Naive thymus-derived CD4-positive, alpha-beta T cell (primary cell): ENCODE data around the gene RP2. TPM values are rescaled to one million over a fixed set of nuclear protein-coding genes. Genes with fewer than 3 reads are reported as not detected.

Source experiments
- ATAC-seq: fragments of 150-1000 bp; cut with Tn5 transposase; 2 replicates; pipeline ENCODE4 v1.10.0; 2021; ENCODE audit warnings: mild to moderate bottlenecking, moderate library complexity
- CTCF ChIA-PET: fragments of 350-600 bp; sonication (Branson Sonifier 250); formaldehyde crosslinking; loops from one replicate; lab custom pipeline; 2021; ENCODE audit warnings: antibody characterized with exemption; lab: Charles Lee
- POLR2A ChIA-PET: fragments of 350-600 bp; sonication (Branson Sonifier 250); formaldehyde crosslinking; loops from one replicate; lab custom pipeline; 2021; ENCODE audit warnings: antibody characterized with exemption, inconsistent platforms; lab: Charles Lee
- DNase-seq, 9 donors: peaks; one replicate each; pipeline versions ENCODE4 v3.0.0 to v3.0.0-alpha.2; 2020 to 2022; ENCODE audit warnings: mixed read lengths in 1 of 9
- H3K27ac ChIP-seq: one replicate; pipeline ENCODE4 v1.7.0; 2013; ENCODE audit warnings: mild to moderate bottlenecking, low read depth, low read length, moderate library complexity
- H3K27me3 ChIP-seq, 2 donors: one replicate each; pipeline ENCODE4 v1.7.0; 2013; ENCODE audit warnings: low read length in 2 of 2, mild to moderate bottlenecking in 2 of 2, moderate library complexity in 2 of 2; ENCODE audit not compliant: control insufficient read depth in 2 of 2, insufficient read depth in 2 of 2
- H3K36me3 ChIP-seq, 3 experiments: 1 replicate in 2 of 3; 2 replicates in 1 of 3; pipeline ENCODE4 v1.7.0; 2013; ENCODE audit warnings: low read length in 3 of 3, mild to moderate bottlenecking in 3 of 3, moderate library complexity in 1 of 3; ENCODE audit not compliant: insufficient read depth in 3 of 3, control insufficient read depth in 2 of 3
- H3K4me1 ChIP-seq, 2 donors: one replicate each; pipeline ENCODE4 v1.7.0; 2013; ENCODE audit warnings: low read length in 2 of 2, mild to moderate bottlenecking in 2 of 2, moderate library complexity in 1 of 2; ENCODE audit not compliant: control insufficient read depth in 2 of 2, insufficient read depth in 2 of 2
- H3K4me3 ChIP-seq: 2 replicates; pipeline ENCODE4 v1.7.0; 2013; ENCODE audit warnings: mild to moderate bottlenecking, low read length
- H3K9me3 ChIP-seq, 3 experiments: 1 replicate in 2 of 3; 2 replicates in 1 of 3; pipeline ENCODE4 v1.7.0; 2013; ENCODE audit warnings: low read length in 3 of 3; ENCODE audit not compliant: control insufficient read depth in 2 of 3
- H3K27ac Mint-ChIP-seq, 9 donors: one replicate each; pipeline ENCODE4 v1.8.0; 2020 to 2022; ENCODE audit warnings: mixed read lengths in 9 of 9, mild to moderate bottlenecking in 8 of 9, moderate library complexity in 5 of 9, inconsistent platforms in 2 of 9
- H3K27me3 Mint-ChIP-seq, 5 donors: one replicate each; pipeline ENCODE4 v1.8.0; 2021 to 2022; ENCODE audit warnings: mixed read lengths in 5 of 5, mild to moderate bottlenecking in 1 of 5
- H3K36me3 Mint-ChIP-seq, 5 donors: one replicate each; pipeline ENCODE4 v1.8.0; 2020 to 2022; ENCODE audit warnings: mixed read lengths in 5 of 5, mild to moderate bottlenecking in 3 of 5, inconsistent platforms in 1 of 5
- H3K4me1 Mint-ChIP-seq, 7 donors: one replicate each; pipeline ENCODE4 v1.8.0; 2020 to 2022; ENCODE audit warnings: mixed read lengths in 7 of 7, mild to moderate bottlenecking in 3 of 7, inconsistent platforms in 1 of 7
- H3K4me3 Mint-ChIP-seq, 10 donors: one replicate each; pipeline ENCODE4 v1.8.0; 2020 to 2022; ENCODE audit warnings: mild to moderate bottlenecking in 10 of 10, mixed read lengths in 10 of 10, moderate library complexity in 6 of 10, inconsistent platforms in 2 of 10
- H3K9me3 Mint-ChIP-seq, 11 donors: one replicate each; pipeline ENCODE4 v1.8.0; 2020 to 2022; ENCODE audit warnings: mixed read lengths in 11 of 11, mild to moderate bottlenecking in 4 of 11, inconsistent platforms in 1 of 11, moderate library complexity in 1 of 11
- intact Hi-C, 2 donors: fragments of 100-400 bp; cut with micrococcal nuclease; formaldehyde crosslinking; loops; one replicate each; pipeline ENCODE4 v1.15.1; 2023
- polyA plus RNA-seq, 2 donors: library from polyadenylated mRNA; unstranded; fragments of 300-500 nt; fragmentation: Illumina TruSeq; gene quantifications; one replicate each; pipeline ENCODE4 v1.2.3, GENCODE V29; 2021
- total RNA-seq, 6 experiments: library from RNA in 5 of 6; stranded (reverse) in 5 of 6; gene quantifications; 1 replicate in 5 of 6; 2 replicates in 1 of 6; pipeline ENCODE4 v1.2.3 and lab custom pipeline; 2021 to 2026

The RP2 gene
- total and polyA plus RNA-seq, 7 experiments from 2014 or later = 3.2 to 14.5 (median 6.2) TPM

- no peak overlapping the region for H3K27ac ChIP-seq
- H3K4me1 Mint-ChIP-seq = peaks cover 0 to 19% (median 6%) of the 10 kb centered on the region in 7 donors
- no peaks in the 10 kb centered on the region for H3K36me3 ChIP-seq
- H3K36me3 Mint-ChIP-seq = no peaks in the 10 kb centered on the region
- ATAC-seq (peak; percentile 76), DNase-seq (peak; percentile 25 to 67 (median 52))
- no peaks in the 10 kb centered on the region for H3K9me3 ChIP-seq
- peaks cover 0 to 4% (median 0%) of the 10 kb centered on the region in 11 donors for H3K9me3 Mint-ChIP-seq
- no peak overlapping the region for H3K4me3 ChIP-seq
- intact Hi-C loops = loop anchor here (1.0 to 10.0 kb wide), 4 partner anchors 37 to 414 kb away; partner anchors contain the start of gene SLC9A7 (in 2 of the 2)
- POLR2A ChIA-PET = interaction anchor here (0.6 kb wide), 1 partner anchor 33 kb away, joined by 3 read pairs; no protein-coding TSS in a partner anchor
- no peaks in the 10 kb centered on the region for H3K4me1 ChIP-seq
- H3K4me3 Mint-ChIP-seq = no peak overlapping the region
- no peak overlapping the region for H3K27ac Mint-ChIP-seq
- CTCF ChIA-PET = interaction anchor here (0.9 to 1.4 kb wide), 4 partner anchors 27 to 39 kb away, joined by 3 to 7 read pairs (median 4); no protein-coding TSS in a partner anchor
- H3K27me3 ChIP-seq = no peaks in the 10 kb centered on the region
- peaks cover 0 to 6% (median 0%) of the 10 kb centered on the region in 5 donors for H3K27me3 Mint-ChIP-seq
Measured at GRCh38 chrX:46796574-46797191, 40.2 kb upstream of the RP2 start.

DNA sequence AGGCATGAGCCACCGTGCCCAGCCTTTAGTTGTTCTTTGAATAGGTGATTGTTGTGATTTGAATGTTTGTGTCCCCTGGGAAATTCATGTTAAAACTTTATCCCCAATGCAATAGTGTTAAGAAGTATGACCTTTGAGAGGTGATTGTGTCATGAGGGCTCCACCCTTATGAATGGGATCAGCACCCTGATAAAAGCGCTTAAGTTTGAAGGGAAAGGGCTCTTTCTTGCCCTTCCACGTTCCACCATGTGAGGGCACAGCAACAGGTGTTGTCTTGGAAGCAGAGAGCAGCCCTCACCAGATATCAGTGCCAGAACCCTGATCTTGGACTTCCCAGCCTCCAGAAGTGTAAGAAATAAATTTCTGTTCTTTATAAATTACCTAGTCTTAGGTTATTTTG is 33.7 kb upstream of the RP2 start:
- ChIA-PET POLR2A (no interaction called here), CTCF (no interaction called here)
- H3K4me1 Mint-ChIP-seq = no peaks in the 10 kb centered on the region
- ATAC-seq (no peak), DNase-seq (no peak)
- no peak overlapping the region for H3K27ac Mint-ChIP-seq
- H3K4me3 ChIP-seq = no peak overlapping the region
- H3K9me3 Mint-ChIP-seq = peaks cover 0 to 4% (median 0%) of the 10 kb centered on the region in 11 donors
- peaks cover 0 to 12% (median 0%) of the 10 kb centered on the region in 5 donors for H3K27me3 Mint-ChIP-seq
- no peaks in the 10 kb centered on the region for H3K27me3 ChIP-seq
- intact Hi-C loops = no loop called here
- H3K4me3 Mint-ChIP-seq = no peak overlapping the region
- H3K4me1 ChIP-seq = no peaks in the 10 kb centered on the region
- H3K9me3 ChIP-seq = no peaks in the 10 kb centered on the region
- H3K36me3 ChIP-seq = no peaks in the 10 kb centered on the region
- no peak overlapping the region for H3K27ac ChIP-seq
- no peaks in the 10 kb centered on the region for H3K36me3 Mint-ChIP-seq

- POLR2A ChIA-PET = no interaction called here
Measured at GRCh38 chrX:46805270-46805669, 31.6 kb upstream of the RP2 start.

DNA sequence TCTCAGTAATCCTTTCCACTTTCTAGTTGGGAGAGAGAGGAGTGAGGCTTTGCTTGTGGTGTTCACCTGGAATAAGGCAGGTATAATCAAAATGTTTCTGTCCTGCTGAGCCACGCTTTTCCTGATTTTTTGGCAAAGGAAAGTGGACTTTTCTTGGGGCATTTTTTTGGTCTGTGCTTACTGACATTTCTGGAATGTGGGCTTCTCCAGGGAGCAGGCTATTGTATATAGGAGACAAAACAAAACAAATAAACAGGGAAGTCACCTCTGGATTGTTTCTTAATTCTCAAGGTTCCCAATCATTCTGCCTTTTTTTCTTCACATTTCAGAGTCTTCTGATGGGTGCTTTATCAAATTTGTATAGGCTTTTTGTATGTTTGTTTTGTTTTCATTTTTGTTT is 25.7 kb upstream of the RP2 start:
- Histone ChIP-seq H3K36me3 (no peaks in the 10 kb centered on the region), H3K9me3 (no peaks in the 10 kb centered on the region), H3K27ac (no peak overlapping the region), H3K4me3 (no peak overlapping the region), H3K27me3 (no peaks in the 10 kb centered on the region), H3K4me1 (no peaks in the 10 kb centered on the region)
- Mint-ChIP-seq H3K36me3 (no peaks in the 10 kb centered on the region), H3K27me3 (peaks cover 0 to 20% (median 0%) of the 10 kb centered on the region in 5 donors), H3K9me3 (peaks cover 0 to 7% (median 0%) of the 10 kb centered on the region in 11 donors), H3K4me3 (no peak overlapping the region), H3K4me1 (no peaks in the 10 kb centered on the region), H3K27ac (no peak overlapping the region)
- intact Hi-C loops = no loop called here
- CTCF ChIA-PET = no interaction called here
- DNase-seq (no peak), ATAC-seq (no peak)
- POLR2A ChIA-PET = no interaction called here

More at GRCh38 chrX:46805270-46805669, 31.6 kb upstream of the RP2 start:
- CTCF ChIA-PET = no interaction called here
- Histone ChIP-seq H3K27me3 (no peaks in the 10 kb centered on the region), H3K36me3 (no peaks in the 10 kb centered on the region), H3K4me1 (no peaks in the 10 kb centered on the region), H3K9me3 (no peaks in the 10 kb centered on the region), H3K27ac (no peak overlapping the region), H3K4me3 (no peak overlapping the region)
- no peak for ATAC-seq
- Mint-ChIP-seq H3K4me1 (no peaks in the 10 kb centered on the region), H3K9me3 (peaks cover 0 to 6% (median 0%) of the 10 kb centered on the region in 11 donors), H3K27me3 (peaks cover 0 to 19% (median 0%) of the 10 kb centered on the region in 5 donors), H3K4me3 (no peak overlapping the region), H3K36me3 (no peaks in the 10 kb centered on the region), H3K27ac (no peak overlapping the region)
- intact Hi-C loops = no loop called here
- no peak for DNase-seq

DNA sequence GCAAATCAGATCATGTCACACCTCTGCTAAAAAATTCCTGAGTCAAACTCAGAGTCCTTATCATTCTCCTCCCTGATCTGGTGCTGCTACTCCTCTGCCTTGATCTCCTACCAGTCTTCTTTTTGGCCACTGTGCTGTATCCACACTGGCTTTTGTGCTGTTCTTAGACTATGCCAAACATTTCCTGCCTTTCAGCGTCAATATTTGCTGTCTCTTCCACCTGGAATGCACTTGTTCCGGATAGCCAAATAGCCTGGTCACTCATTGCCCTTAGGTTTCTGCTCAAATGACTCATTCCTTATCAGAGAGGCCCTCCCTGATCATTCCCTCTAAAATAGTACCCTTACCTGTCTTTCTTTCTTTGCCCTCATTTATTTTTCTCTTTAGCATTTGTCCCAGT is 24.4 kb upstream of the RP2 start:
- CTCF ChIA-PET = no interaction called here

DNA sequence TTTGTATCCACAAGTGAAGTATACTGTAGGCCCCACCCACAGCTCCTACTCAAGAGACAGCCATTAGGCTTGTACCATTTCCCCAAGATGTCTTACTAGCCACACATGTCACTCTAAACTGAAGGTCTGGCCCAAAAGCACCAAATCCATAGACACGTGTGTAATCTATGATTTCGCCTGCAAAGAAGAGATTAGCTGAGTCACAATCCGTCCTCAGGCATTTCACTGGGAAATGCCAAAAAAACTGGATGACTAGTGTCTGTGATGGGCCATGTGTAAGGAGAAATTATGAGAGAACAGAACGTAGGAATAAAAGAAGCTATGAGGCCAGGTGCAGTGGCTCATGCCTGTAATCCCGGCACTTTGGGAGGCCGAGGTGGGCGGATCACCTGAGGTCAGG is 21.9 kb upstream of the RP2 start:
- no peaks in the 10 kb centered on the region for H3K4me1 Mint-ChIP-seq
- H3K9me3 Mint-ChIP-seq = peaks cover 0 to 5% (median 0%) of the 10 kb centered on the region in 11 donors
- no peaks in the 10 kb centered on the region for H3K4me1 ChIP-seq
- no peaks in the 10 kb centered on the region for H3K36me3 ChIP-seq
- H3K9me3 ChIP-seq = no peaks in the 10 kb centered on the region
- POLR2A ChIA-PET = no interaction called here
- H3K4me3 Mint-ChIP-seq = no peak overlapping the region
- intact Hi-C loops = no loop called here
- H3K27ac ChIP-seq = no peak overlapping the region
- no peak overlapping the region for H3K4me3 ChIP-seq
- no peaks in the 10 kb centered on the region for H3K27me3 ChIP-seq
- H3K36me3 Mint-ChIP-seq = no peaks in the 10 kb centered on the region
- ATAC-seq = no peak
- CTCF ChIA-PET = no interaction called here
- peaks cover 0 to 15% (median 0%) of the 10 kb centered on the region in 5 donors for H3K27me3 Mint-ChIP-seq
- DNase-seq = no peak
- H3K27ac Mint-ChIP-seq = no peak overlapping the region

More for the DNA sequence above, 24.4 kb upstream of the RP2 start:
- Histone ChIP-seq H3K27ac (no peak overlapping the region), H3K27me3 (no peaks in the 10 kb centered on the region), H3K9me3 (no peaks in the 10 kb centered on the region), H3K4me3 (no peak overlapping the region), H3K36me3 (no peaks in the 10 kb centered on the region), H3K4me1 (no peaks in the 10 kb centered on the region)
- H3K4me1 Mint-ChIP-seq = no peaks in the 10 kb centered on the region
- intact Hi-C loops = no loop called here
- DNase-seq (no peak), ATAC-seq (no peak)
- POLR2A ChIA-PET = no interaction called here
- H3K36me3 Mint-ChIP-seq = no peaks in the 10 kb centered on the region
- H3K27me3 Mint-ChIP-seq = peaks cover 0 to 20% (median 0%) of the 10 kb centered on the region in 5 donors
- no peak overlapping the region for H3K27ac Mint-ChIP-seq
- no peak overlapping the region for H3K4me3 Mint-ChIP-seq
- H3K9me3 Mint-ChIP-seq = peaks cover 0 to 7% (median 0%) of the 10 kb centered on the region in 11 donors

DNA sequence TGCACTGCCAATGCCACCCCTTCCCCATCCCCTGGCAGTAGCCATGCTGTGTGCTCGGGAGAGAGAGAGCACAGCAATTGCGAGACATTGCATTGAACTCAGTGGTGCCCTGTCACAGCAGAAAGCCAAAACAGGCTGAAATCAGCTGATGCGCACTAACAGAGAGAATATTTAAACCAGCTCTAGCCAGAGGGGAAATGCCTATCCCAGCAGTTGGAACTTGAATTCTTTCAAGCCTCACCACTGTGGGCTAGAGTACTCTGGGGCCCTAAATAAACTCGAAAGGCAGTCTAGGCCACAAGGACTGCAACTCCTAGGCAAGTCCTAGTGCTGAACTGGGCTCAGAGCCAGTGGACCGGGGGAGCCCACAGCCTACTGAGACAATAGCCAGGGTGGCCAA is 17.7 kb upstream of the RP2 start:
- CTCF ChIA-PET = no interaction called here
- H3K4me1 Mint-ChIP-seq = no peaks in the 10 kb centered on the region
- no peaks in the 10 kb centered on the region for H3K36me3 ChIP-seq
- intact Hi-C loops = no loop called here
- DNase-seq (no peak), ATAC-seq (no peak)
- POLR2A ChIA-PET = no interaction called here
- H3K27ac ChIP-seq = no peak overlapping the region
- H3K4me3 Mint-ChIP-seq = no peak overlapping the region
- no peaks in the 10 kb centered on the region for H3K36me3 Mint-ChIP-seq
- H3K9me3 ChIP-seq = no peaks in the 10 kb centered on the region
- no peak overlapping the region for H3K27ac Mint-ChIP-seq
- no peak overlapping the region for H3K4me3 ChIP-seq
- no peaks in the 10 kb centered on the region for H3K27me3 ChIP-seq
- H3K4me1 ChIP-seq = no peaks in the 10 kb centered on the region
- peaks cover 0 to 4% (median 0%) of the 10 kb centered on the region in 5 donors for H3K27me3 Mint-ChIP-seq
- peaks cover 0 to 23% (median 5%) of the 10 kb centered on the region in 11 donors for H3K9me3 Mint-ChIP-seq
